HepG2 (cell line): ENCODE data around the gene ESF1. TPM values are rescaled to one million over a fixed set of nuclear protein-coding genes. Genes with fewer than 3 reads are reported as not detected.

Experiments
- DMAP1 ChIP-seq: IDR thresholded peaks from 2 replicates; pipeline ENCODE4 v1.6.1; 2016
- ETV5 ChIP-seq: IDR thresholded peaks from 2 replicates; pipeline ENCODE4 v1.6.1; 2018; ENCODE audit warnings: missing biosample characterization, missing genetic modification reagents, inconsistent platforms, borderline replicate concordance
- GATAD2A ChIP-seq: IDR thresholded peaks from 2 replicates; pipeline ENCODE4 v1.6.1; 2016
- HMG20A ChIP-seq: IDR thresholded peaks from 2 replicates; pipeline ENCODE4 v1.6.1; 2016; ENCODE audit warnings: borderline replicate concordance
- MXD1 ChIP-seq: sonication (generic); formaldehyde crosslinking; IDR thresholded peaks from 2 replicates; pipeline ENCODE4 v1.4.0; 2020; ENCODE audit warnings: mild to moderate bottlenecking, missing genetic modification reagents
- NR2F6 ChIP-seq, 2 experiments: IDR thresholded peaks; 2 replicates each; pipeline ENCODE4 v1.6.1; 2016; ENCODE audit warnings: antibody characterized with exemption in 1 of 2, mild to moderate bottlenecking in 1 of 2
- RBAK ChIP-seq: sonication (generic); formaldehyde crosslinking; IDR thresholded peaks from 2 replicates; pipeline ENCODE4 v1.5.1; 2020; ENCODE audit warnings: mild to moderate bottlenecking, missing genetic modification reagents
- SMC3 ChIP-seq: IDR thresholded peaks from 2 replicates; pipeline ENCODE4 v1.6.1; 2011; ENCODE audit warnings: low read length, improper control_type of control experiment
- SNAI1 ChIP-seq: sonication (generic); formaldehyde crosslinking; IDR thresholded peaks from 2 replicates; pipeline ENCODE4 v1.5.0; 2020; ENCODE audit warnings: mild to moderate bottlenecking, missing genetic modification reagents, borderline replicate concordance
- TBX2 ChIP-seq: sonication (generic); formaldehyde crosslinking; IDR thresholded peaks from 2 replicates; pipeline ENCODE4 v1.5.0; 2020; ENCODE audit warnings: missing genetic modification reagents, mild to moderate bottlenecking, borderline replicate concordance
- TOE1 ChIP-seq: sonication (generic); formaldehyde crosslinking; IDR thresholded peaks from 2 replicates; pipeline ENCODE4 v1.4.0; 2020; ENCODE audit warnings: mild to moderate bottlenecking, missing genetic modification reagents
- ZFP36L1 ChIP-seq: sonication (generic); formaldehyde crosslinking; IDR thresholded peaks from 2 replicates; pipeline ENCODE4 v1.8.0; 2022; ENCODE audit warnings: mild to moderate bottlenecking, missing genetic modification reagents, moderate library complexity
- ZIK1 ChIP-seq: sonication (generic); formaldehyde crosslinking; IDR thresholded peaks from 2 replicates; pipeline ENCODE4 v1.5.0; 2020; ENCODE audit warnings: mild to moderate bottlenecking, low read depth, missing genetic modification reagents, borderline replicate concordance
- ZNF160 ChIP-seq: sonication (generic); formaldehyde crosslinking; IDR thresholded peaks from 2 replicates; pipeline ENCODE4 v1.8.0; 2022; ENCODE audit warnings: mild to moderate bottlenecking, inconsistent platforms, missing genetic modification reagents
- ZNF382 ChIP-seq: sonication (generic); formaldehyde crosslinking; IDR thresholded peaks from 2 replicates; pipeline ENCODE4 v1.5.0; 2020; ENCODE audit warnings: missing genetic modification reagents, mild to moderate bottlenecking, borderline replicate concordance
- ZNF44 ChIP-seq: sonication (generic); formaldehyde crosslinking; IDR thresholded peaks from 2 replicates; pipeline ENCODE4 v1.5.1; 2020; ENCODE audit warnings: mild to moderate bottlenecking, missing genetic modification reagents
- ZNF557 ChIP-seq: sonication (generic); formaldehyde crosslinking; IDR thresholded peaks from 2 replicates; pipeline ENCODE4 v1.4.0; 2020; ENCODE audit warnings: missing genetic modification reagents
- ZNF577 ChIP-seq: sonication (generic); formaldehyde crosslinking; IDR thresholded peaks from 2 replicates; pipeline ENCODE4 v1.4.0; 2020; ENCODE audit warnings: mild to moderate bottlenecking, low read depth, missing genetic modification reagents, borderline replicate concordance
- ZNF773 ChIP-seq: sonication (generic); formaldehyde crosslinking; IDR thresholded peaks from 2 replicates; pipeline ENCODE4 v1.4.0; 2020; ENCODE audit warnings: missing genetic modification reagents, borderline replicate concordance
- polyA plus RNA-seq, 8 experiments: library from polyadenylated mRNA; depleted of rRNA in 3 of 8; stranded (reverse) in 7 of 8; unstranded in 1 of 8; fragments of >200 nt; fragmentation: Illumina TruSeq in 4 of 8; extraction: Trizol in 4 of 8; gene quantifications; 2 replicates each; pipeline versions ENCODE4 v1.2.1 to v1.2.3, GENCODE V29; 2011 to 2016; ENCODE audit warnings: low read depth in 4 of 8, missing spikeins in 1 of 8, mixed read lengths in 1 of 8; ENCODE audit not compliant: insufficient read depth in 1 of 8
- total RNA-seq, 5 experiments: library from RNA; depleted of rRNA; stranded (reverse); fragments of >200 nt; fragmentation: Illumina TruSeq; extraction: Trizol; gene quantifications; 2 replicates each; pipeline ENCODE4 v1.2.3, GENCODE V29; 2016; ENCODE audit warnings: low read depth in 1 of 5
- TF ChIP-seq, protein P1 (sequence below): IDR thresholded peaks from 2 replicates; pipeline ENCODE4 v1.6.1; 2016; ENCODE audit warnings: low read depth, missing genetic modification reagents, missing compliant biosample characterization

The ESF1 gene
- total and polyA plus RNA-seq, 2 of the 13 experiments (the other 11 are each of a cell fraction or from before 2014, with no cell fraction given) = 7.3 to 66.9 TPM

GRCh38 chr20:13681248-13682125, 103.2 kb downstream of the ESF1 start (continued):
- TF ChIP-seq, protein P1, sequence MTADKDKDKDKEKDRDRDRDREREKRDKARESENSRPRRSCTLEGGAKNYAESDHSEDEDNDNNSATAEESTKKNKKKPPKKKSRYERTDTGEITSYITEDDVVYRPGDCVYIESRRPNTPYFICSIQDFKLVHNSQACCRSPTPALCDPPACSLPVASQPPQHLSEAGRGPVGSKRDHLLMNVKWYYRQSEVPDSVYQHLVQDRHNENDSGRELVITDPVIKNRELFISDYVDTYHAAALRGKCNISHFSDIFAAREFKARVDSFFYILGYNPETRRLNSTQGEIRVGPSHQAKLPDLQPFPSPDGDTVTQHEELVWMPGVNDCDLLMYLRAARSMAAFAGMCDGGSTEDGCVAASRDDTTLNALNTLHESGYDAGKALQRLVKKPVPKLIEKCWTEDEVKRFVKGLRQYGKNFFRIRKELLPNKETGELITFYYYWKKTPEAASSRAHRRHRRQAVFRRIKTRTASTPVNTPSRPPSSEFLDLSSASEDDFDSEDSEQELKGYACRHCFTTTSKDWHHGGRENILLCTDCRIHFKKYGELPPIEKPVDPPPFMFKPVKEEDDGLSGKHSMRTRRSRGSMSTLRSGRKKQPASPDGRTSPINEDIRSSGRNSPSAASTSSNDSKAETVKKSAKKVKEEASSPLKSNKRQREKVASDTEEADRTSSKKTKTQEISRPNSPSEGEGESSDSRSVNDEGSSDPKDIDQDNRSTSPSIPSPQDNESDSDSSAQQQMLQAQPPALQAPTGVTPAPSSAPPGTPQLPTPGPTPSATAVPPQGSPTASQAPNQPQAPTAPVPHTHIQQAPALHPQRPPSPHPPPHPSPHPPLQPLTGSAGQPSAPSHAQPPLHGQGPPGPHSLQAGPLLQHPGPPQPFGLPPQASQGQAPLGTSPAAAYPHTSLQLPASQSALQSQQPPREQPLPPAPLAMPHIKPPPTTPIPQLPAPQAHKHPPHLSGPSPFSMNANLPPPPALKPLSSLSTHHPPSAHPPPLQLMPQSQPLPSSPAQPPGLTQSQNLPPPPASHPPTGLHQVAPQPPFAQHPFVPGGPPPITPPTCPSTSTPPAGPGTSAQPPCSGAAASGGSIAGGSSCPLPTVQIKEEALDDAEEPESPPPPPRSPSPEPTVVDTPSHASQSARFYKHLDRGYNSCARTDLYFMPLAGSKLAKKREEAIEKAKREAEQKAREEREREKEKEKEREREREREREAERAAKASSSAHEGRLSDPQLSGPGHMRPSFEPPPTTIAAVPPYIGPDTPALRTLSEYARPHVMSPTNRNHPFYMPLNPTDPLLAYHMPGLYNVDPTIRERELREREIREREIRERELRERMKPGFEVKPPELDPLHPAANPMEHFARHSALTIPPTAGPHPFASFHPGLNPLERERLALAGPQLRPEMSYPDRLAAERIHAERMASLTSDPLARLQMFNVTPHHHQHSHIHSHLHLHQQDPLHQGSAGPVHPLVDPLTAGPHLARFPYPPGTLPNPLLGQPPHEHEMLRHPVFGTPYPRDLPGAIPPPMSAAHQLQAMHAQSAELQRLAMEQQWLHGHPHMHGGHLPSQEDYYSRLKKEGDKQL (CRISPR knock-in tag) = peak; percentile 70; the same call in 1 of the 2 replicates
- TF ChIP-seq HMG20A (CRISPR knock-in tag) (peak; percentile 92), ZNF160 (CRISPR knock-in tag) (peak; percentile 27; the same call in 1 of the 2 replicates), GATAD2A (peak; percentile 98), SNAI1 (no peak), ETV5 (CRISPR knock-in tag) (peak; percentile 44; the same call in 1 of the 2 replicates), MXD1 (CRISPR knock-in tag) (no peak), ZIK1 (CRISPR knock-in tag) (no peak), RBAK (no peak; the same call in 1 of the 2 replicates), ZNF557 (CRISPR knock-in tag) (peak; percentile 64; the same call in 1 of the 2 replicates), SMC3 (peak; percentile 20; the same call in 1 of the 2 replicates), NR2F6 (IDR thresholded peaks at IDR 0.05) (peak; percentile 58), NR2F6 (CRISPR knock-in tag; IDR thresholded peaks at IDR 0.05) (peak; percentile 86), ZNF382 (no peak), TOE1 (CRISPR knock-in tag) (no peak), ZNF577 (CRISPR knock-in tag) (no peak), ZFP36L1 (no peak), ZNF44 (CRISPR knock-in tag) (no peak), TBX2 (CRISPR knock-in tag) (no peak; the same call in 1 of the 2 replicates), DMAP1 (CRISPR knock-in tag) (peak; percentile 60; the same call in 1 of the 2 replicates), ZNF773 (CRISPR knock-in tag) (no peak)
